ENCODE results near the gene BMP2. TPM values are rescaled to one million over a fixed set of nuclear protein-coding genes. Genes with fewer than 3 reads are reported as not detected.

The BMP2 gene
- total and polyA plus RNA-seq, 7 donors: 0.66 to 3.3 (median 1.6) TPM

DNA sequence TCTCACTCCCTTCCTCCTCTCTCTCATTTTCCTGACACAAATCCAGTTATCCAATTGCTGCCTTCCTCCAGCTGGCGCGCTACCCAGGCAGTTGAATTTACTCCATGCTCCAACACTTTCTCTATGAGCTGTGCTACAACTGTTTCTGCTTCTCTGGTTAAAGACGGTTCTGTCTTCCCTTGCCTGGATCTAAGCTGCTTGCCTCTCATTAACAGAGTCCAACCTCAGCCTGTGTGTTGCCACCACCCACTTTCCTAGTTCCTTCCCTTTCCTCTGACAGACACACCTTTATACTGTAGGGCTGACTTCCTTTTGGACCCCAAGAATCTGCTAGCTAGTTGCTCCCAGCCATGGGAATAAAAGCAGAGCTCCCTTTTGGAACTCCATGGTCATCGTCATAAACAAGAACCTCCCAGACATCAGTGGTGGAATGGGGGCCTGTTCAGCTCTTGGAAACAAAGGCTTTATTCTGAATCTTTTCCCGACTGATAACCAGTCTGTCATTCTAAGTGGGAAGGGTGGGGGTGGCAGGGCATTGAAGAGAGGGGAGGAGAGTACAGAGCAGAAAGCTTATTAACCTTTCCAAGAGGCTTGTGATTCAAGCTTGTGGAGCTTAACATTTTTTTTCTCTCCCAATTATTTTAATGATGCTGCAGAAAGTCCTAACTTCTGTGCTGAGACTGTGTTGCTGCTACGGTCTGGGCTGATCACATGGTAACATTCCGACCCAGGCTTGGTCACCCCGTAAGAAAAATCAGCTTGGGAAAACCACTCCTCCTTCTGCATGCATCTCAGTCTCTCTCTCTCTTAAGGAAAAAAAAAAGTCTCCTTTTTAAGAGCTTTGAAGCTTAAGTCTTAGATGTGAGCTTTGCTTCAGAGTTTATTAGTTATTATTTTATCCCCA, 31.3 kb upstream of the BMP2 start:
- Histone ChIP-seq H3K4me1 (no peaks in the 10 kb centered on the region), H3K4me3 (no peak overlapping the region), H3K36me3 (ENCODE audit: insufficient read depth in 1 of 2, low read depth in 1 of 2) (no peaks in the 10 kb centered on the region), H3K27me3 (ENCODE audit: insufficient read depth in 3 of 3, low read length in 2 of 3) (no peaks in the 10 kb centered on the region), H3K9me3 (no peaks in the 10 kb centered on the region), H3K27ac (no peak overlapping the region)
- DNase-seq (no peak), ATAC-seq (no peak)
- intact Hi-C loops (cut with DNase I): no loop called here
- WGBS, 3 donors: 40 to 59% (median 42%) methylated on average over 8 of the region's 8 CpGs
- TF ChIP-seq, protein P1, sequence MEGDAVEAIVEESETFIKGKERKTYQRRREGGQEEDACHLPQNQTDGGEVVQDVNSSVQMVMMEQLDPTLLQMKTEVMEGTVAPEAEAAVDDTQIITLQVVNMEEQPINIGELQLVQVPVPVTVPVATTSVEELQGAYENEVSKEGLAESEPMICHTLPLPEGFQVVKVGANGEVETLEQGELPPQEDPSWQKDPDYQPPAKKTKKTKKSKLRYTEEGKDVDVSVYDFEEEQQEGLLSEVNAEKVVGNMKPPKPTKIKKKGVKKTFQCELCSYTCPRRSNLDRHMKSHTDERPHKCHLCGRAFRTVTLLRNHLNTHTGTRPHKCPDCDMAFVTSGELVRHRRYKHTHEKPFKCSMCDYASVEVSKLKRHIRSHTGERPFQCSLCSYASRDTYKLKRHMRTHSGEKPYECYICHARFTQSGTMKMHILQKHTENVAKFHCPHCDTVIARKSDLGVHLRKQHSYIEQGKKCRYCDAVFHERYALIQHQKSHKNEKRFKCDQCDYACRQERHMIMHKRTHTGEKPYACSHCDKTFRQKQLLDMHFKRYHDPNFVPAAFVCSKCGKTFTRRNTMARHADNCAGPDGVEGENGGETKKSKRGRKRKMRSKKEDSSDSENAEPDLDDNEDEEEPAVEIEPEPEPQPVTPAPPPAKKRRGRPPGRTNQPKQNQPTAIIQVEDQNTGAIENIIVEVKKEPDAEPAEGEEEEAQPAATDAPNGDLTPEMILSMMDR (IDR thresholded peaks at IDR 0.05): no peak

DNA sequence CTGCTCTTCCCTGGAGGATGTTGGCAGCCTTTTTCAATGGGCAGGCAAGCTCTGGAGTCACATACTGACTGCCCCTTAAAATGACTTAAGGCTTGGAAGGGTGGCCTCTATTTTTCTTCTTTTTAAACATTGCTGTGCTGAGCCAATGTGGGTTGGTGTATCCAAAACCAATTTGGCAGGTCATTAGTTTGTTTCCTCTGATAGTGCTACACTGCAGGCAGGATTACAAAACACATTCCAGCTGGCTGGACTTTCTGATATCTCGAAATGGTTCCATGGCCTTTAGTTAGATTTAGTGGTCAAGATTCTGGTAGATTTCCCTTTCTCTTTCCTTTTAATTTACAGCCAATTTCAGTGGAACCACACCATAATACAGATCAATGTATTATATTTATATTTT, 28.1 kb upstream of the BMP2 start:
- TF ChIP-seq, protein P1 (IDR thresholded peaks at IDR 0.05): no peak

DNA sequence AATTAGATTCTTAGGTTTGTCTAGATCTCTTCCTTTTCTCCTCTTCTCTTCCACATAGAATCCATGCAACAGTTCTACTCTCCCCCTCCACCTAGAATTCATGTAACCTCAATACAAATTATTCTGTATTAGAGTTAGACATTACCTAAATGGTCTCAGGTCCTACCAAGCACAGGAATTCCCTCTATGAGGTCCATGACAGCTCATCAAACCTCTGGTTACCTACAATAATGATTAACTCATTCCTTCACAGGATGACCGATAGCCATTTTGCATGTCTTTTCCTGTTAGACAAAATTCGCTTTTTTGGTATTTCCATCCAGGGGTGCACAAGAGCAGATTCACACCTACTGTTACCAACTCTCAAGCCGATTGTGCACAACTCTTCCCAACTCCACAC, 27.4 kb upstream of the BMP2 start:
- Histone ChIP-seq H3K27ac (no peak overlapping the region), H3K4me1 (no peaks in the 10 kb centered on the region), H3K27me3 (ENCODE audit: insufficient read depth in 3 of 3, low read length in 2 of 3) (no peaks in the 10 kb centered on the region), H3K36me3 (ENCODE audit: insufficient read depth in 1 of 2, low read depth in 1 of 2) (no peaks in the 10 kb centered on the region), H3K9me3 (no peaks in the 10 kb centered on the region), H3K4me3 (no peak overlapping the region)
- DNase-seq: no peak
- TF ChIP-seq, protein P1 (IDR thresholded peaks at IDR 0.05): no peak
- 92 to 97% (median 96%) methylated on average over 3 of the region's 3 CpGs for WGBS, 3 donors
- no peak for ATAC-seq
- intact Hi-C loops (cut with DNase I): no loop called here

More for the DNA sequence above, 28.1 kb upstream of the BMP2 start:
- no peak for DNase-seq
- no peak overlapping the region for H3K4me3 ChIP-seq
- H3K9me3 ChIP-seq: no peaks in the 10 kb centered on the region
- no peak for ATAC-seq
- WGBS, 3 donors: 8 to 27% (median 15%) methylated on average over 1 of the region's 1 CpG
- H3K27ac ChIP-seq: no peak overlapping the region
- intact Hi-C loops (cut with DNase I): no loop called here
- H3K27me3 ChIP-seq (ENCODE audit: insufficient read depth in 3 of 3, low read length in 2 of 3): no peaks in the 10 kb centered on the region
- H3K36me3 ChIP-seq (ENCODE audit: insufficient read depth in 1 of 2, low read depth in 1 of 2): no peaks in the 10 kb centered on the region
- H3K4me1 ChIP-seq: no peaks in the 10 kb centered on the region

DNA sequence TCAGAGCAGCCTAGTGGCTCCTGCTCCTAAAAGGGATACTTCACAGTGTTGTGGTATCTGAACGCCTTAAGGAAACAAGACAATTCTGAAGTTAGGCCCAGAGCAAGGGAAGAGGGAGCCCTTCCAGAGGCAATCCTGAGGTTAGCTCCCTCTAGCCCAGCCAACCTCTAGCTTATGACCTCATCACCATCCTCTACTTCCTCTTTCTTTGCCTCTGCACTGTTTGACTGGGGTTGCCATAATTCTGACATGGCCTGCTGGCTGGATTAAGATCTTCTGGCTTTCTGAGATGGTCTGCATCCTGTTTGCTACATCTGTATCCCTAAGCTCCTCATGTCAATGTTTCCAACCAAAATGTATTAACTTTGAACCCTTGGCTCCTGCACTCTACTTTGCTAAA, 23.3 kb upstream of the BMP2 start:
- WGBS, 3 donors: 90 to 100% (median 100%) methylated on average over 1 of the region's 1 CpG
- Histone ChIP-seq H3K4me1 (no peaks in the 10 kb centered on the region), H3K36me3 (ENCODE audit: insufficient read depth in 1 of 2, low read depth in 1 of 2) (no peaks in the 10 kb centered on the region), H3K27ac (no peak overlapping the region), H3K27me3 (ENCODE audit: insufficient read depth in 3 of 3, low read length in 2 of 3) (no peaks in the 10 kb centered on the region), H3K4me3 (no peak overlapping the region), H3K9me3 (no peaks in the 10 kb centered on the region)
- TF ChIP-seq, protein P1 (IDR thresholded peaks at IDR 0.05): no peak
- DNase-seq (no peak), ATAC-seq (no peak)
- intact Hi-C loops (cut with DNase I): no loop called here

Measured in psoas muscle (tissue), 8 donors.